Measurements from ENCODE around the gene MED25.

Gene MED25

GRCh38 chr19:49831592-49831991 lies 13.5 kb downstream of the MED25 start:
- TF ChIP-seq, protein P1, sequence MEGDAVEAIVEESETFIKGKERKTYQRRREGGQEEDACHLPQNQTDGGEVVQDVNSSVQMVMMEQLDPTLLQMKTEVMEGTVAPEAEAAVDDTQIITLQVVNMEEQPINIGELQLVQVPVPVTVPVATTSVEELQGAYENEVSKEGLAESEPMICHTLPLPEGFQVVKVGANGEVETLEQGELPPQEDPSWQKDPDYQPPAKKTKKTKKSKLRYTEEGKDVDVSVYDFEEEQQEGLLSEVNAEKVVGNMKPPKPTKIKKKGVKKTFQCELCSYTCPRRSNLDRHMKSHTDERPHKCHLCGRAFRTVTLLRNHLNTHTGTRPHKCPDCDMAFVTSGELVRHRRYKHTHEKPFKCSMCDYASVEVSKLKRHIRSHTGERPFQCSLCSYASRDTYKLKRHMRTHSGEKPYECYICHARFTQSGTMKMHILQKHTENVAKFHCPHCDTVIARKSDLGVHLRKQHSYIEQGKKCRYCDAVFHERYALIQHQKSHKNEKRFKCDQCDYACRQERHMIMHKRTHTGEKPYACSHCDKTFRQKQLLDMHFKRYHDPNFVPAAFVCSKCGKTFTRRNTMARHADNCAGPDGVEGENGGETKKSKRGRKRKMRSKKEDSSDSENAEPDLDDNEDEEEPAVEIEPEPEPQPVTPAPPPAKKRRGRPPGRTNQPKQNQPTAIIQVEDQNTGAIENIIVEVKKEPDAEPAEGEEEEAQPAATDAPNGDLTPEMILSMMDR (IDR thresholded peaks at IDR 0.05; ENCODE audit: borderline replicate concordance, control extremely low read depth, extremely low read depth, insufficient read depth, missing control alignments), result no peak
- in situ Hi-C loops (cut with MboI; ENCODE audit: low sequenced_read_pairs, unreplicated experiment), result no loop called here

DNA sequence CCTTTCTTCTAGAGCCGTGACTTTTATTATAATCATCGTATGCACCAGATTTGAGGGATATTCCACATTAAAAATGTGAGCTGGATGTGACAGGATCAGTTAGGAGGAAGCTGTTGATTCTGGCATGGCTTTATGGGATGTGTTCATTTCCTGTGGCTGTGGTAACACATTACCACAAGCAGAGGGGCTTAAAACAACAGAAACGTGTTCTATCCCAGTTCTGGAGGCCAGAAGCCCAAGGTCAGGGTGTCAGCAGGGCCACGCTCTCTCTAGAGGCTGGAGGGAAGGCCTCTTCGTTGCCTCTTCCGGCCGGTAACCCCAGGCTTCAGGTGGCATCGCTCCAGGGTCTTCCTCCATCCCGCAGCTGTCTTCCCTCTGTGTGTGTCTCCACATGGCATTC lies 14.5 kb downstream of the MED25 start:
- in situ Hi-C loops (cut with MboI; ENCODE audit: low sequenced_read_pairs, unreplicated experiment), result no loop called here
- TF ChIP-seq, protein P1 (IDR thresholded peaks at IDR 0.05; ENCODE audit: borderline replicate concordance, control extremely low read depth, extremely low read depth, insufficient read depth, missing control alignments), result no peak
- DNase-seq (ENCODE audit: low spot score), result no peak

More at GRCh38 chr19:49831592-49831991, 13.5 kb downstream of the MED25 start:
- DNase-seq (ENCODE audit: low spot score), result no peak

DNA sequence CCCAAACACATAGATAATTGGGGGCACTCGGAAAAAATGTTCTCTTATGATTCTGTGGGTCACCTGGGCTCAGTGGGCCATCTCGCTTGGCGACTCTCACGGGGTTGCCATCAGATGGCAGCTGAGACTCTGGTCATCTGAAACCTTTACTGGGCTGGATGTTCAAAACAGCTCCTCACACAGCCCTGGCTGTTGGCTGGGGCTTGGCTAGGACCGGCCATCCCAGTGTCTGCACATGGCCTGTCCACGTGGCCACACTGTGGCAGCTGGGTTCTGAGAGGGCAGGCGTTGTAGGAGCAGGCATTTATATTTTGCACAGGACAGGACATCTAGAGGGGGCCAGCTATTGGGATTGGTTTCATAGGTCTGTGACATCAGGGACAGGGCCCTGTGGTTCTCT lies 15.5 kb downstream of the MED25 start:
- TF ChIP-seq, protein P1 (IDR thresholded peaks at IDR 0.05; ENCODE audit: borderline replicate concordance, control extremely low read depth, extremely low read depth, insufficient read depth, missing control alignments), result no peak
- DNase-seq (ENCODE audit: low spot score), result no peak
- in situ Hi-C loops (cut with MboI; ENCODE audit: low sequenced_read_pairs, unreplicated experiment), result no loop called here

GRCh38 chr19:49835562-49835961 lies 17.5 kb downstream of the MED25 start:
- in situ Hi-C loops (cut with MboI; ENCODE audit: low sequenced_read_pairs, unreplicated experiment), result no loop called here
- DNase-seq (ENCODE audit: low spot score), result no peak
- TF ChIP-seq, protein P1 (IDR thresholded peaks at IDR 0.05; ENCODE audit: borderline replicate concordance, control extremely low read depth, extremely low read depth, insufficient read depth, missing control alignments), result no peak

- in situ Hi-C loops (cut with MboI; ENCODE audit: low sequenced_read_pairs, unreplicated experiment), result no loop called here
- TF ChIP-seq, protein P1 (IDR thresholded peaks at IDR 0.05; ENCODE audit: borderline replicate concordance, control extremely low read depth, extremely low read depth, insufficient read depth, missing control alignments), result no peak
- DNase-seq (ENCODE audit: low spot score), result no peak
Observed at GRCh38 chr19:49836176-49837008, 18.3 kb downstream of the MED25 start.

DNA sequence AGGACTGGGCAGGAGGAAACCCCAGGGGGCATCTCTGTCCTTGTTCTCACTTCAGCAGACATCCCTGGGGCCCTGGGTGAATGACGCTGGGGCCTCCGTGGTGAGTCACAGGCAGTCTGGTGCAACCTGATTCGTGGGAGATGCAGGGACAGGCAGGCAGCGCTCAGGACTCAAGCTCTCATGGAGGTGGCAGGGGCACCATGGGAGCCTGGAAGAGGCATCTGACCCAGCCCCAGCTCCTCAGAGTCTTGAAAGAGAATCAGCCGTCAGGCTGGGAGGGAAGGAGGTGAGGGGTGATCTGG lies 18.9 kb downstream of the MED25 start:
- no peak for DNase-seq (ENCODE audit: low spot score)
- TF ChIP-seq, protein P1 (IDR thresholded peaks at IDR 0.05; ENCODE audit: borderline replicate concordance, control extremely low read depth, extremely low read depth, insufficient read depth, missing control alignments), result no peak
- in situ Hi-C loops (cut with MboI; ENCODE audit: low sequenced_read_pairs, unreplicated experiment), result no loop called here
